Gastrocnemius medialis (tissue), 4 donors: Measurements from ENCODE around the gene SNRNP25.

Experiments used
- POLR2A ChIP-seq, 2 donors: fragments of 450-650 bp; IDR thresholded peaks; one replicate each; pipeline ENCODE4 v1.6.1; 2017; ENCODE audit warnings: antibody characterized with exemption in 2 of 2, mild to moderate bottlenecking in 2 of 2, moderate library complexity in 2 of 2
- TF ChIP-seq, protein P1 (sequence below), 5 experiments: fragments of 450-650 bp in 3 of 5; fragments of 200-600 bp in 2 of 5; sonication (generic) in 2 of 5; IDR thresholded peaks in 4 of 5; conservative IDR thresholded peaks in 1 of 5; 1 replicate in 4 of 5; 2 replicates in 1 of 5; pipeline ENCODE4 v1.5.1; 2016 to 2019; ENCODE audit warnings: antibody characterized with exemption in 5 of 5, mild to moderate bottlenecking in 3 of 5, moderate library complexity in 3 of 5

DNA sequence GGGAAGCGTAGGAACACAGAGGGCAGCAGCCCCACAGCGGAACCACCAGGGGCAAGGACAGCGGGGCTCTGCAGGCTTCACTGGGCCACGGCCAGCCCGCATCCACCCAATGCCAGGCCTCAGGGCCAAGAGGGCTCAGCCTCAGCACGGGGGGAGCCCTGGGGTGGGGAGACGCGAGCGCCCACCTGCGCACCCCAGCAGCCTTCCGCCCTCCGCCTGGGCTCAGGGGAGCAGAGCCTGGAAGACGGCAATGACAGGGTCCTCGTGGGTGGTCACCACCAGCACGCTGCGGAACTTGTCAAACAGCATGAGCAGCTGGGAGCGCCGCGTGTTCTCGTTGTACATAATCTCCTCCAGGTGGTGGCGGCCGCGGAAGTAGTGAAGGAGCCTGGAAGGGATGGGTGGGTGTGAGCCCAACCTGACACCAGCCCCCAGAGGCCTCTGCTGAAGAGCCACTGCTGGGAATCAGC lies 32.9 kb downstream of the SNRNP25 start:
- TF ChIP-seq, protein P1, sequence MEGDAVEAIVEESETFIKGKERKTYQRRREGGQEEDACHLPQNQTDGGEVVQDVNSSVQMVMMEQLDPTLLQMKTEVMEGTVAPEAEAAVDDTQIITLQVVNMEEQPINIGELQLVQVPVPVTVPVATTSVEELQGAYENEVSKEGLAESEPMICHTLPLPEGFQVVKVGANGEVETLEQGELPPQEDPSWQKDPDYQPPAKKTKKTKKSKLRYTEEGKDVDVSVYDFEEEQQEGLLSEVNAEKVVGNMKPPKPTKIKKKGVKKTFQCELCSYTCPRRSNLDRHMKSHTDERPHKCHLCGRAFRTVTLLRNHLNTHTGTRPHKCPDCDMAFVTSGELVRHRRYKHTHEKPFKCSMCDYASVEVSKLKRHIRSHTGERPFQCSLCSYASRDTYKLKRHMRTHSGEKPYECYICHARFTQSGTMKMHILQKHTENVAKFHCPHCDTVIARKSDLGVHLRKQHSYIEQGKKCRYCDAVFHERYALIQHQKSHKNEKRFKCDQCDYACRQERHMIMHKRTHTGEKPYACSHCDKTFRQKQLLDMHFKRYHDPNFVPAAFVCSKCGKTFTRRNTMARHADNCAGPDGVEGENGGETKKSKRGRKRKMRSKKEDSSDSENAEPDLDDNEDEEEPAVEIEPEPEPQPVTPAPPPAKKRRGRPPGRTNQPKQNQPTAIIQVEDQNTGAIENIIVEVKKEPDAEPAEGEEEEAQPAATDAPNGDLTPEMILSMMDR (IDR thresholded peaks at IDR 0.05 in 4 of 5, conservative IDR thresholded peaks at IDR 0.05 in 1 of 5) = no peak
- no peak for TF ChIP-seq POLR2A (IDR thresholded peaks at IDR 0.05)
